ENCODE measurements around the gene CFAP45.
A peak's percentile ranks its signal among the peaks of the same experiment; 100 is the strongest.
"Not testable (repeated sequence)": the region's sequence is repeated elsewhere in the genome, so short reads cannot be mapped to it uniquely, and the experiment has no call there.

CFAP45 gene

DNA sequence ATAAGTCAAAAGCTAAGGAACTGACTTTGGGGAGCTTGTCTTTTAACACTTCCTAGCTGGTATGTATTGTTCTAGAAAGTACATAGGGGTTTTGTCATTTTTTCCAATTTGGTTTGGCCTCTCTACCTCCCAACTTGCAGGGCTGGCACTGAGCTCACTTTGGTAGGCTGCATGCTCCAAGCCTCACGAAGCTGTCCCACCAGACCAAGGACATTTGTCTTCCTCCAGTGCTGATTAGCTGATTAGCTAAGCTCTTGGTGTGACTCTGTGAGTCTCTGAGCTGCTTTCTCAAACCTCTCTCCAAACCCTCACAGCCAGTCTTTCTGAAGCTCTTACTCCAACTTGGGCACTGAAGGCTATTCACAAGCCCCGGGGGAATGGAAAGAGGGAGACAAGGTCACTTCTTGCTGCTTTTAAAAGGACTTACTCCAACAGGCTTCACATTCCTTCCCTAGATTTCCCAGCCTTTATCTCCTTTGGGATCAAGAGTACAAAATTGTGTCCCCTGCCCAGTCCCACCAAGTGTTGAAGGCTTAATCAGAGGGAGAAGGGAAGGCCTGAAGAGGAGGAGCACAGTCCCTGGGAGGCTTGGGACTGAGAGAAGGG is 893 bp upstream of the CFAP45 start:
- DNase-seq: no peak

DNA sequence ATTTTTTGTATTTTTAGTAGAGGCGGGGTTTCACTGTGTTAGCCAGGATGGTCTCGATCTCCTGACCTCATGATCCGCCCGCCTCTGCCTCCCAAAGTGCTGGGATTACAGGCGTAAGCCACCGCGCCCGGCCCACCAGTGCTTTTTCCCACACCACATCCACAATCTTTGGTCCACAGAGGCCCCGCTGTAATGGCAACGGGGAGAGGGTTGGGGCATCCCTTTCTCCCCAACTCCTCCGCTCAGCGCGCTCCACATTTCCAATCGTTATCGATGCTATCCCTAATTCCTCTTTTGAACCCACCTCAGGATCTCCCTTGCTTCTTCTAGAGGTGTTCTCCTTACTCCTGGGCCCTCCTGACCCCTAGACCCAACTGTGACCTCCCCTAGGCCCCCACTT is 331 bp downstream of the CFAP45 start:
- DNase-seq: not testable (repeated sequence)

DNA sequence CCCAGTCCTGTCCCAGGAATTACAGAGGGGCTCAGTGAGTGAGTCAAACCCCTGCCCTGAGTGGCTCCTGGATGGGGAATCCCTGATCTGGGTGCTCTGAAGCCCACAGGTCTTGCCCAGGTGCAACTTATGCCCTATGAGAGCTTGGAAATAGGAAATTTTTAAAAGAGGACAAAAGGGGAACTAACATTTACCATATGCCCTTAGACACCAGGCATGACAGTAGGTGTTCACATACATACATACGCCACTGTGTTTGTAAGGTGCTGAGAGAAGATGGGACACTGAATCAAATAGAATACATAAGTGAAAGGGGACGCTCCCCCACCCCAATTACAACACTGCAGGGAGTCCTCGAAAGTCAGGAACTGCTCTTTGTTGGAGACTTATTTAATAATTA is 1.4 kb downstream of the CFAP45 start:
- no peak for DNase-seq

DNA sequence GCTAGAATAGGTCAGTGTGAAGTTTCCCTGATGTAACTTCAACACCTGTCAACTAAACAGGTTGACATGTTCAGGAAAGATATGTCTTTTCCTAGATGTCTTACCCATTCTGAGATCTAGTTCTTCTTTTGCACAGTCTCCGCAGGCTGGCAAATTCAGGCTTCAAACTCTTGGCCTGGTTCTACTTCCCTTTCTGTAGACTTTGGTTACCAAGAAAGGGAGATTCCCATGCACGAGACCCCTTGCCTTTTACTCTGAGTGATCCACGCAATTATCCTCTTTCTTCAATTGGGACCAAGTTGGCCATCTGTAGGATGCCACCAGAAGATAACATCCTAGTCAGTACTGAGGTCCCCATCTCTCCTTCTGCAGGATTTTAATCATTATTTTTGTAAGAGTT is 2.0 kb downstream of the CFAP45 start:
- DNase-seq: no peak

DNA sequence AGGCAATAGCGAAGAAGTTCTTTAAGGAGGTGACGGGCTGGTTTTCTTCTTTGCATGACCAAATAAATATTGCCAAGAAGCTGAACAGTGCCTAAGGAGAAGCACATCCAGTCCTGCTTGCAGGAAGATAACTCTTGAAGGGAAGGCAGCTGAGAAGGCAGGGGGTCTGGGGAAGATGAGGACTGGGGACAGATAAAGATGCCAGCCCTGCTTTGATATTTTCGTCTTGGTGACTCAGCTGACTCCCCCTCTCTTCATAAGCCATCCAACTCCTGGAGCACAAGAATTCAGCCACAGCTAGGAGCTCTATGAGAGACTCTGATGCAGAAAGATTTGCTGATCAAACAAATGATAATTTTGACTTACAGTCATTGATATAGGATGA is 3.4 kb downstream of the CFAP45 start:
- DNase-seq: no peak

DNA sequence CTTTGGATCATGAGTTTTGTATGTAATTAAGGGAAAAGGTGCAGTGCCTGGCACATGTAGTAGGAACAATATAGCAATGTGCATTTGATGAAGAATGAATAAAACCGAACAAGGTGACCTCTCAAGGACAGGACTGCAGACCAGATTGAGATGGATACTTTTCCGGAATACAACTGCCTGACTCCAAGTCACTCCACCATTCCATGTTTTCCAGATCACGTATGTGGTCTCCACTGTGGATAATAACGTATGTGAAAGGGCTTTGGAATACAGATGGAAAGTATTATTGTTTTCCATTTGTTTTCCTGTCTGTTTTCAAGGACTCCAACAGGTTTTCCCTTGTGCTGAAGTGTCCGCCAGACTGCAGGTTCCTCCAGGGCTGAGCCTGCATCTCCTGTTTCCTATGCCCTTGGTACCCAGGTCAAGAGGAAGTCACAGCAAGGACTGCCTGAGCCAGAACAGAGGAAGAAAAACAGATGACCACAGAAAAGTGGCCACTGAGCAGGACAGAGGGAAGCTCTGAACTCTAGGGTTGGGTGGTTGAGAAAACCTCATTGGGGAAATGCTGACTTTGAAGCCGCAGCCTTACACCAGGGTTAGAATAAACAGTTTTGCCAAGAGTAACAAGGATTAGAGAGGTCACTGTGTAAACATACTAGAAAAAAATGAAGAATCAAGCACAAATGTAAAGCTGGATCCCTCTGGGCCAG is 4.0 kb downstream of the CFAP45 start:
- DNase-seq: no peak

DNA sequence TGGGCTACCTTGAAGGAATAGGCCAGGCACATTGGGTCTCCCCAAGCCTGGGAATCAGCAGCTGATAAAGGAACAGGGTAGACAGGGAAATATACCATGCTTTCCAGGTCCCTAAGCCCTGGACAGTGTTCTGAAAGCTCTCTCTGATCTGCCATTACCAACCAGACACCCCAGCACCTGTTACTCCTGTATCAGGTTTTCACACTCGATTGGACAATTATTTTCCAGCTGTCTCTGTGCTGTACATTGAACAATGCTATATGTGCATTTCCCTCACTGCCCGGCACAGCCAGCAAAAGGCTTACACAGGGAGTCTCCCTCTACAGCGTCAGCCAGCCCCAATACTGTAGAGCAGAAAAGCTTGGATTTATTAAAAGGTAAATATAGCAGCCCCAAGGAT is 4.7 kb downstream of the CFAP45 start:
- no peak for DNase-seq

DNA sequence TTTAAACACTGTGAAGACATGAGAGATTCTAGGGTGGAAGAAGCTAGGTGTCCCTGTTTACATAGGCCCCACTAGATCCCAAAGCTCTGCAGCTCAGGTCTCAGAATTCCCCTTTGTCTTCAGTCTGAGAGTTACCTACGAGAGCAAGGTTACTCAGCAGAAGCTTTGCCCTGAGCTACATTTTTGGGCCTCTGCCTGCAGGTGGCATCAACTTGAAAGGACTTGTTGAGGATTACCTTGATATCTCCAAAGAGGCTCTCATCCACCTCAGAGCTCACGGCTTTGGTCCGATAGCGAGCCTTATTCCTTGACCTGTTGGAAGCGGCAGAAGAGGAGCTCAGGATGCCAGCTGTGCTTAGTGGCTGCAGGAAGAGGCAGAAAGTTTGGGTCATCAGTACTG is 7.0 kb downstream of the CFAP45 start:
- DNase-seq: no peak

DNA sequence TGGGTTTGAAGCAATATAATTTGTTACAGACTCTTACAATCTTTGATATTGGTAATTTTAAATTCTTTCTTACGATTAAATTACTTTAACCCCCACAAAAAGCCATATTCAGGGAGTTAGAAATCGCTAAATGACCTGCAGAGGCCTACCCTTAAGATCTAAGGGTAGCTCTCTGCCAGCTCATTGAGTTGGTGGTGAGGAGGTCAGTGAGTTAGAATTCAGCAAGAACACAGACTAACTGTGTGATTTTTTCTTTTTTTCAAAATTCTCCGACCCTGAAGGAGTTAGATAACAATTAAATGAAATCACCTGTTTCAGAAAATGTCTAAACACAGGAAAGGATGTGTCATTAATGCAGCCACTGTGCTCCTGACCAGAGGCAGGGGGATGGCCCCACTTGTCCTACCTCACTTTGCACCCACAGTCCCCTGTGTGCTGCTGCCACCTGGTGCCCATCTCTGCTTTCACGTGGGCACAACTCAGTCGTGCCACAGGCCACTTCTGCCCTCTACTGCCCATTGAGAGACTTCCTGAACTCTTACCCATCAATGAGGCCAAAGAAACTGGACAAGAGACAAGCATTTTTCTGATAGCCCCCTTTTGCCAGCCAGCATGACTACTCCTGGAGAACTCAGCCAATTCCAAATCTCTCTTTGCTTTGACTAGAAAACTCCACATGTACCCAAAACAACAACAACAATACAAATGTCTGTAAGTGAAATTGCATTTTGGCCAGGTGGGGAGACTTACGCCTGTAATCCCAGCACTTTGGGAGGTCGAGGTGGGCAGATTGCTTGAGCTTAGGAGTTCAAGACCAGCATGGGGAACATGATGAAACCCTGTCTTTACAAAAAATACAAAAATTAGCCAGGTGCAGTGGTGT is 8.4 kb downstream of the CFAP45 start:
- peak; percentile 85 for DNase-seq

DNA sequence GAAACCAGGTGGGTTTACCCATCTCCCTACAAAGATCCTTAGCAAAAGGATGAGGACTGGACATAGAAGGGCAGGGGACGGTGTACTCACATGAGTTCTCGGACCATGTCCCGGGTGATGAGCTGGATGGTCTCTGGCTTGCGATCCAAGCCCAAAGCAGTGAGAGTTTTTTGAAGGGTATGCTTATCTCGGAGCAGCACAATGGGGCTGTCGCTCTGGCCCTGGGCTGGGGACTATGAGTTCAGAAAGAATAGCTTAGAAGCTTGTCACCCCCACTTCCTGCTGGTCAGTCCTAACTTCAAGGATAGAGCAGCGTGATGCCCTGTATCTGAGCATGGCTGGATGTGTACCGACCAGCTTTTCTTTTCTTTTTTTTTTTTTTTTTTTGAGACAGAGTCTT is 9.6 kb downstream of the CFAP45 start:
- DNase-seq: no peak

DNA sequence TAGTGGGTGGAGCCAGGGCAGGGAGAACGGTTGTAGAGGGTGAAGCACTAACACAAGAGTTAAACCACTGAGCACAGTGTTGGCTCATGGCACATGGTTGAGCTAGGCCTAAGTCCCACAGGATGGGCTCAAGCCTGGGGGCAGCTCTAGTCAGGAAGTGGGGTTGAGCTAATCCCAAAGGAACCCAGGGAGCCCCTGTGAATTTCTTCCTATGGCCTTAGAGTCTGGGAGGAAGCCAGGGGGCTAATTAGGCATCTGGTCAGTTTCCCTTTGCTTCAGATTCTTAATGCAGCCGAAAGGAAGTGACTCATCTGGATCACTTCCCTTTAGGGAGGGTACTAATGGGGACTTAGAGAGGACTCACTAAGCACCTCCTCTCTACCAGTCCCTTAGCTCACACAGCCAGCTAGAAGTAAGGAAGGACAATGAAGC is 10.1 kb downstream of the CFAP45 start:
- no peak for DNase-seq

DNA sequence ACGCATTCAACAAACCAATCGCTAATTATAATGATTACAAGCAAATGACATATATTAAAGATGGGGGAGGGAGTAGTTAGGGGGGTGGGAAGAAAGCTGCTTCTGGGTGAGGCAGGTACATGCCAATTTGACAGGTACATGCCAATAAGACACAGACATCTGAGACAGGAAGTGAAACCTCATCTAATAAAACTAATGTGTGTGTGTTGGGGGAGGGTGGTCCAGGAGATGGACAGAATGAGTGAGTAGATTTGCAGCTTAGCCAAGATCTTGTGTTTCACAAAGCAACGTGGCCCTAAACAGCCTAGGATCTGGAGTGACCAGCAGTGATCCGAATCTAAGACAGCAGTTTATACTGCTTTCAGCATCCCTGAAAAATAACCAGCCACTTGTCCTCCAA is 10.8 kb downstream of the CFAP45 start:
- no peak for DNase-seq

DNA sequence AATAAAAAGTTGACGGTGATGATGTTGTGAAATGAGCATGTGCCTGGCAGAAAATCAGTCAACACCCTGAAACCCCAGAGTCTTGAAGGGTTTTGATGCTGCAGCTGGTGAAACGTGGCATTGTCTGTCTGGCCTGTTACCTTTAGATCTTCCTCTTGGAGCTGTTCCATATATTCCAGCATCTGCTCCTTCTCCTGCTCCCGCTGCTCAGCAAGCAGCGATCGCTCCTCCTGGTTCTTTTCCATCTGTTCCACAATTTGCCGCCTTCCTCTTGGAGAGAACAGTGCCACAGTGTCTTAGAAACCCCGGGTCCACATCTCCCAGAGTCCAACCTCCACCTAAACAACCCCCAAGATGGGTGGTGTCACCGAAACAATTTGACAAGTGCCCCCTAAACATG is 15.7 kb downstream of the CFAP45 start:
- DNase-seq: no peak

DNA sequence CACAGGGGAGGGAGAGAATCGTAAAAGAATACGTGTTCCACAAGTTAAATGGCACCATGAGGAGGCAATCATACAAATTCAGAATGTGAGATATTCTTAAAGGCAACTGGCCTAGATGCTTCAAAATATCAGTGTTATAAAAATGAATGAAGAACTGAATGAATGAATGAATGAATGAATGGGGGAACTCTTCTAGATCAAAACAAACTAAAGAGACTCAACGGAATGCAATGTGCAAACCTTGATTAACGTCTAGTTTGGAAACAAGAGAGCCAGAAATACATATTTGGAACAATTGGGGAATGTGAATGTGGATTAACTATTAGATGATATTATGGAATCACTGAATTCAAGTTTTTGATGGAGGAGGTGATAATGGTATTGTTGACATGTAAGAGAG is 16.8 kb downstream of the CFAP45 start:
- no peak for DNase-seq

DNA sequence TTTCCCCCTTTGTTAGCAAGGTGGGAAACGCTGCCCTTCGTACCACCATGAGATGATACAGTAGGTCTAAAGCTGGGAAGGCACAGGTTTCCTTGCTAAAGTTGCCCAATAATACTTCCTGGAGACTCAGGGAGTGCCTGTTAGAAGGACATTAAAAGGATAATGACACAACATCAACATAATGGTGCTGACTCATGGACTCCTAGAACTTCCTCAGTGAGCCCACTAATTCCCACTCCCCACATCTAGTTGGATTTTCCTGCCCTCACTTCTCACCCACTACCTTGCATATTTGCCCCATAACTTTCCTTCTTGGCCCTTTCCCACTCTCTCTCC is 17.5 kb downstream of the CFAP45 start:
- no peak for DNase-seq

DNA sequence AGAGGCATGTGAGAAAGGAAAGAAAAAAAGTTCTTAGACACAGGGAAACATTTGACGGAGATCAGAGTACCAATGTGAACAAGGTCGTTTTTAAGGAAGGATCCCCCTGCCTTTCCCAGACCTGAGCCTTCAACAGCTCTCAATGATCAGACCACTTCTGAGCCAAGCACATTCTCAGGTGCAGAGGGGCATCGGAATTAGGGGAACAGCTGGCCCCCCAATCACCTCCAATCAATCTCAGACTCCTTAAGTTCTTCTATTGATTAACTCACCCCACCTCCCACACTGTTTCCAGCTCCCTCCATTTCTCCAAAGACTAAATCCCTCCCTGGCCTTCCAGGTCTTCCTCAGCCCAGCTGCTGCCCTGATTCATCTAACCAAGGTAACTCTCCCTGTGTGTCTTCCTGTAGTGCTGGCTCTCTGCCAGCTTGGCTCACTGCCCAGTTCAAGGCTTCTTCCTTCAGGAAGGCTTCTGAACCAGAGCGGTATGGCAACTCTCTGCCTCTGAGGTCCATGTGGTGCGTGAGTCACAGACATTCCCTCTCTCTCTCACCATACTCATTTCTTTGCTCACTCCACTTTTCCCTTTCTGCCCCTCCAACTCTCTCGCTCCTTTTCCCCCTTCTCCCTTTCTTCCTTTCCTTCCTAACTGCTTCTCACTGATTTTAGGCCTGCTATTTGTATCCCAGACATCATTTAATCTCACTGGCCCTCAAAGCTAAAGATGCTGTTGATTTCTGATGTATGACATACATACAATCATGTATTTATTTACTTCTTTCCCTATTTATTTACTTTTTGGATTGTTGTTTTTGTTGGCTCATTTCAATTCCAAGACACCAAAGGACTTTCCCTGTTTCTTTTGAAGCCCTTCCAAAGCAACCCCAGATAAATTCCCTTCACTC is 18.1 kb downstream of the CFAP45 start:
- no peak for DNase-seq

DNA sequence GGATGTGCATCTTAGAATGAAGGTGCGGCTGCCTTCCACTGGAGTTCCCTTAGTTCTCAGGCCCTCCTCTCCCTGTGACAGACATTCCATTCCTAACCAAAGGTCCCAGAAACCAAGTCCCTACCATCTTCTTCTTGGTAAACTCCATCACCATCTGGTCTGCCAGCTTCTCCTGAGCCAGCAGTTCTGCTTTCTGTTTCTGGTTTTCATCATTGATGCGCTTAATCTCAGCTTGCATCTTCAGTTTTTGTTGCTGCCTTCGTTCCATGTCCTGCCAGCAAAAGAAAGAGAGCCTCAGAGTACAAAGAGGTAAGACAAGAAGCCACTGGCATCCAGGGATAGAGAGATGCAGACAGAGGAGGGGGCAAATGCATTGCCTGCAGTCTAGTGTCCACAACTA is 19.5 kb downstream of the CFAP45 start:
- DNase-seq: no peak

DNA sequence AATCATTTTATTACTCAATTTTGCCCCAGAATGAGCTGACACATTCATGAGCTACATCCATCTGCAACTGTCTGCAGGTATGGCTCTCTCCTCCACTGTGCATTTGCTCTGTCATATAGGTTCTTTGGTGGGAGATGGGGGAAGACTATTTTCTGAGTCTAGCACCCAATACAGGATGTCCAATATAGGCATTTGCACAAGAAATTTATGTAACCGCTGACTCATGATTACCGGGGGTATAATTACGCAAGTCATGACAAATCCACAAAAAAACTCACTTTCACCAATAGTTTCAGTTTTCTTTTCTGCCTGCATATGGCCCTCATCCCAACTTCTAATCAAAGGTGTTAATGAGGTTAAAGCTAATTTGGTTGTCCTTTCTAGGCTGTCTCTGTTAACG is 20.0 kb downstream of the CFAP45 start:
- no peak for DNase-seq

DNA sequence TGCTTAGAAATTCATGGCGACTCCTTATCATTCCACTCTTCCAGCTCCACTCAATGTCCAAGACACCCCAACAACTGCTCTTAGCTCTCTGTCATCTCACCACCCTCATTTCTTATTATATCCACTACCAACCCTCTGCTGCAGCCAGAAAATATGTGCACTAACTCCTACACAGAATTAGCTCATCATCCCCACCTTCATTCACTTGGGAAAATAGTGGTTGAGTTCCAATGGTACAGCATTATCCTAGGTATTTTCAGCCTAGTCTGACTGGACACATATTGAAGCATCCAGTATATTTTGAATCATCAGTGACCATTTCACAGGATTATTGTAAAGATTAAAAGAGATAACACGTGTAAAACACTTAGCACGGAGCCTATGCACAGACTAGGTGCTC is 20.8 kb downstream of the CFAP45 start:
- DNase-seq: no peak

DNA sequence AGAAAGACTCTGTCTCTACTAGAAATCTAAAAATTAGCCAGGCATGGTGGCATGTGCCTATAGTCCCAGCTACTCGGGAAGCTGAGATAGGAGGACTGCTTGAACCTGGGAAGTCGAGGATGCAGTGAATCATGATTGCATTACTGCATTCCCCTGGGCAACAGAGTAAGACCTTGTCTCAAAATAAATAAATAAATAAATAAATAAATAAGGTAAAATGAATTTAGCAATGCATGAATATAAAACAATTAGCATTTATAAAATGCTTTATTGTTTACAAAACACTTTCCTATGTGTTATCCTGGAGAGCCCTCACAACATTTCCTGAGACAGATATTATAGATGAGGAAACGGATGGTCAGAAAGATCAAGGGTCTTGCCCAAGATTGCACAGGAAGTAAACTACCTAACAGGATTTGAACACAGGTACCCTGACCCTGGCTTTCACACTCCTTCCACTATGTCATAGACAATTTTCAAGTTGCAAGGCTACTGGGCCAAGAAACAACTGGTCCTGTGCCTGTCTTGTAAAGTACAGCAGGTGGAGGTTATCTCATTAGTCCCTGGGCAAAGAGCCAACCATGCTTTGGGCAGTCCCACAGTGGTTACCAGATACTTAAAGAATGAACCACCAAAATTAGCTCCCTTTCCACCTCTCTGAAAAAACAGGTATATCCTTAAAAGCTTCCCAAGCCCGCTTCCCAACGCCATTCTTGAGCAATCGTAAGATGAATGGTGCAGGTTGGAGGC is 22.1 kb downstream of the CFAP45 start:
- DNase-seq: no peak

DNA sequence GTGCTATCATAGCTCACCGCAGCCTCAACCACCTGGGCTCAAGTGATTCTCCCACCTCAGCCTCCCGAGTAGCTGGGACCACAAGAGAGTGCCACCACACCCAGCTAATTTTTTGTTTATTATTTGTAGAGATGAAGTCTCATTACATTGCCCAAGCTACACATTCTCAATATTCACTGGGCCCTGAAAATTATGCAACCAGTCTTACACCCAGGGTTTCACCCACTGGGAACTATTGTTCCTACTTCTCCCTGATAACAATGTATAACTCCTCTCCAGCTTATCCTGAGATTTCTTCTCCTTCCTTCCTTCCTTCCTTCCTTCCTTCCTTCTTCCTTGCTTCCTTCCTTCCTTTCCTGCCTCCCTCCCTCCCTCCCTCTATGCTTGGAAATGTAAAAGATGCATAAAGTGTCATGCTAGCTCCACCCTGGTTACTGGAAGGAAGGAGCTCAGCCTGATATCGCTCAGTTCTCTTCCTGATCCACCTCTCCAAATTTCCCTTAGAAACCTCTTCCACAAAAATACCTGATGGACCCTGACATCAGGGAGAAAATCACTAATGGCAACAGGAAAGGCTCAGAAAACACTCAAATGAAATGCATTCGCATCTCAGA is 26.3 kb downstream of the CFAP45 start:
- DNase-seq: no peak

DNA sequence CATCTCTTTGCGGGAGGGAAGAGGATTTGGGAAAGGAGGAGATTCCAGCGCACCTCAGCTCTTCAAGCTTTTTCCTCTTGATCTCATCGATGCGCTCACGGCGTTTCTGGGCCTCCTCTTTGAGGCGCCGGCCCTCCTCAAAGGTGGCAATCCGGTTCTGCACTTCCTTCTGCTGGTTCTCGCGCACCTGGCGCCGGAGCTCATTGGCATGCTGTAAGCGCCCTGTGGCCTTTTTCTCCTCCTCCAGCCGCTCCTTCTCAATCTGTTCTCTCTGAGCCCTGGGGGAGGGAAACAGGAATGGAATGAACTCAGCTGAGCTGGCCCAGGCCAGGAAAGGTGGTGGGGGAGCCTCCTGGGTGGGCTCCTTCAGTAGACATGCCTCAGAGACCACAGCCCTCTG is 27.1 kb downstream of the CFAP45 start:
- no peak for DNase-seq
